ENCODE results near the gene TTC8.
"Not testable (repeated sequence)": the region's sequence is repeated elsewhere in the genome, so short reads cannot be mapped to it uniquely, and the experiment has no call there.

Gene TTC8

GRCh38 chr14:88825503-88825902 lies 1.1 kb downstream of the TTC8 start:
- no peak for DNase-seq

- DNase-seq: no peak
Measured at GRCh38 chr14:88829188-88829587, 4.7 kb downstream of the TTC8 start.

DNA sequence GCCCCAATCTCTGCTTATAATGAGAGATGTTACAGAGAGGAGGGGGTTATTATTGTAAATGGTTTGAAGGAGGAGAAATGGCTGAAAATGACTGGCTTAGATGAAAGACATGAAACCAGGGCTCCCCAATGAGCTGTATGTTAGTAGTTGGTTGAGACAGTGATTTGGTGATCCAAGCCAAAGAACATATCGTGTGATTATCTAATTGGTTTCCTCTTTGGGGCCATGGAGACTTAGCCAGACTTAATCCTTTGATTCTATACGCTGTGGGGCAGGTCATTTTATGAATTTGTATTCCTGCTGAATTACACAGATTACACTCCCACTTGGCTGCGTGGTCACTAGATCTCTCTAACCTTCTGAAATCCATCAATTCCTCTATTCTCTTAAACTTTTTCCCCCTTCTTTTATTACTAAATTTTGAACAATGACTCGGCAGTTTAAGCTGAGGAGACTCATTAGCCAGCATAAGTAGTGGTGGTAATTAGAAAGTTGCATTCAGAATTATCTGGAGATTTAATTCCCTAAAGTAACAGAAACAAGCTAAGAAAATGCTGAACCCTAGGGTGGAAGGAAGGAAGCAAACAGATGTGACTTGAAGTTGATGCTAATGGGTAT lies 5.3 kb downstream of the TTC8 start:
- DNase-seq: no peak

- no peak for DNase-seq
Measured at GRCh38 chr14:88831284-88831683, 6.8 kb downstream of the TTC8 start.

- DNase-seq: no peak
Measured at GRCh38 chr14:88834883-88835431, 10.5 kb downstream of the TTC8 start.

- DNase-seq: no peak
Measured at GRCh38 chr14:88835661-88836060, 11.2 kb downstream of the TTC8 start.

DNA sequence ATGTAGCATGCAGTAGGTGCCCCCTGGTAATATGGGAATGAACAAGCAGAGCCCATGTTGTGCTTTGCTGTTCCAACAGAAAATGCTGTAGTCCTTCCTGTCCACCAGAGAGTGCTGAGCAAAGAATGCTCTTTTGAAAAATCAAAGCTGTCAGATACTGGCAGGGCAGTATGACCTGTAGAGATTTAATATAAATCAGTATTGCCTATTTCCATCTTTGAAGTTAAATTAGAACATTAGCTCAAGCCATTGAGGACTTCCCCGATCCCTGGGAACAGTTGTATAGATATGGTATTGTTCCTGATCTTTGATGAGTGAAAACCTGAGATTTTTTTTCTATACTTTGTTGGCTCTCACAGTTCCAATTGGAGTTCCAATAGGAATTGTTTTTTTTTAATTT lies 13.0 kb downstream of the TTC8 start:
- no peak for DNase-seq

- no peak for DNase-seq
Measured at GRCh38 chr14:88838015-88838414, 13.6 kb downstream of the TTC8 start.

- DNase-seq: no peak
Measured at GRCh38 chr14:88840926-88841325, 16.5 kb downstream of the TTC8 start.

GRCh38 chr14:88841741-88842140 lies 17.3 kb downstream of the TTC8 start:
- no peak for DNase-seq

GRCh38 chr14:88842414-88842813 lies 18.0 kb downstream of the TTC8 start:
- no peak for DNase-seq

- DNase-seq: no peak
Measured at GRCh38 chr14:88844980-88845491, 20.6 kb downstream of the TTC8 start.

DNA sequence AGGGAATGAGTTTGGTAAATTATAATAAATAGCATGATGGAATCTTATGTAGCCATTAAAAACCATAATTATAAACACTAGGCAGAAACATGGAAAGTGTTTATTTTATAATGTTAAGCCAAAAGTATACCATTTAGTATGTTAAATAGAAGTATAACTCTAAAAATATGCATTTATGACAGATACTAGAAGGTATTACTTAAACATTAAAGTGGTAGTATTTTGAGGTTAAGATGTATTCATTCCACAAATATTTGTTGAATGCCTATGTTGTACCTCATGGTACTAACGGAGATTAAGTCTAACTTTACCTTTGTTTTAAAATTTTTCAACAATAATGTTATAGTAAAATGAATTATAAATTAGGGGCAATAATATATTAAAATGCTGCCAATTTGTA lies 24.1 kb downstream of the TTC8 start:
- DNase-seq: no peak

GRCh38 chr14:88849716-88850115 lies 25.3 kb downstream of the TTC8 start:
- no peak for DNase-seq

GRCh38 chr14:88851587-88851986 lies 27.1 kb downstream of the TTC8 start:
- DNase-seq: no peak

DNA sequence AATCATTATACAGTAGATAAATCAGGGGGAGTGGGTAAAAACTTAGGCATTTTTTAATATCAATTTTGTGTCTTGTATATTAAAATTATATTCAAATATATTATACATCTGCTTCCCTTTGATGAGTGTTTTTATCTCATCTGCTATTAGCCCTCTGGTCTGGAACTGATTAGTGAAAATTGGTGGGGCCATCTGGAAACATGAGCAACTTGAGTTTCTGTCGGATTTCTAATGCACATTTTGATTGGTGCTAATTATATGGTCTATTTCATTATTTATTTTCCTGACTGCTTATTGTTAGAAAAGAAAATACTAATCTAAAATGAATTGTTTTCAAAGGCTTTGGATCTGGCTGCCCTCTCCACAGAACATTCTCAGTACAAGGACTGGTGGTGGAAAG lies 28.2 kb downstream of the TTC8 start:
- DNase-seq: no peak

DNA sequence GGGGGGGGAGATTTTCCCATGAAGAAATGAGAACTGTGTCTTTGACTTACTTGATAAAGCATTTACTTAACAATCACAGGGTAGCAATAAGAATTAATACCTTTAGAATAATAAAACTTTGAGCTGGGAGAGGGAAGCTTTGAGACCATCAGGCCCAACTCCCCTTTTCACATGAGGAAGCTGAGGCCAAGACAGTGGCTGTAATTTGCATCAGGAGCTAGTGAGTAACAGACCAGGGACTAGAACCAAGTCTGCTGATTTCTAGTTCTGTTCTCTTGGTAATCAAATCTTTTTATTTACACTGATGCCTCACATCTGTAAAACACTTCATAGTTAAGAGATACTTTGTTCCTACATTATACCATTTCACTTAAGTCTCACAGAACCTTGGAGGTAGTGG lies 28.7 kb downstream of the TTC8 start:
- DNase-seq: no peak

GRCh38 chr14:88856786-88857366 lies 32.4 kb downstream of the TTC8 start:
- DNase-seq: no peak

GRCh38 chr14:88857861-88858260 lies 33.4 kb downstream of the TTC8 start:
- DNase-seq: not testable (repeated sequence)

- not testable (repeated sequence) for DNase-seq
Measured at GRCh38 chr14:88859118-88859517, 34.7 kb downstream of the TTC8 start.

GRCh38 chr14:88863167-88863566 lies 38.7 kb downstream of the TTC8 start:
- DNase-seq: no peak

GRCh38 chr14:88864198-88864597 lies 39.7 kb downstream of the TTC8 start:
- DNase-seq: no peak

DNA sequence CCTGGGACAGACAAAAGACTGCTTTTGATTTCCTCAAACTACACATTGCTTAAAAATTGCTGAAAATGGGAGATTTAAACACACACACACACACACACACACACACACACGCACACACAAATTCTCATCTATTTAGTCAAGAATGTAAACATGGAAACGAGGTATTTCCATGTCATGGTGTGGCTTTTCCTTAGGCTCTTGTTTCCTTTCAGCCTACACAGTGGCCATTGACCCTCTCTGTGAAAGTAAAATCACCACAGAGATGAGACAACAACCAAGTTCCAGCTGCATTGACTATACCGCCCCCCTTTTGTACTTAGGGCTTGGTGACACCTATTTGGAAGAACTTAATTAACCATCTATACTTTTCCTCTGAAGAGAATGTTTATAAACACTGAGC lies 41.9 kb downstream of the TTC8 start:
- DNase-seq: no peak

- DNase-seq: no peak
Measured at GRCh38 chr14:88868558-88869159, 44.2 kb downstream of the TTC8 start.
